H9 (cell line): ENCODE results near the gene MAGI1. TPM values are rescaled to one million over a fixed set of nuclear protein-coding genes. Genes with fewer than 3 reads are reported as not detected.

Source experiments
- DNase-seq: peaks from one replicate; pipeline ENCODE4 v3.0.0-alpha.2; 2017
- H2AFZ ChIP-seq: one replicate; pipeline ENCODE4 v1.6.1; 2013; ENCODE audit warnings: mild to moderate bottlenecking, low read length, control low read depth, moderate library complexity
- H2AK5ac ChIP-seq: 2 replicates; pipeline ENCODE4 v1.6.1; 2013; ENCODE audit warnings: low read length, control low read depth, mixed read lengths; ENCODE audit not compliant: insufficient read length
- H2BK120ac ChIP-seq: one replicate; pipeline ENCODE4 v1.6.1; 2013; ENCODE audit warnings: low read depth, mild to moderate bottlenecking, low read length, control low read depth, inconsistent platforms; ENCODE audit not compliant: poor library complexity, severe bottlenecking
- H2BK12ac ChIP-seq: 2 replicates; pipeline ENCODE4 v1.6.1; 2013; ENCODE audit warnings: low read length, control low read depth, mixed read lengths, low read depth; ENCODE audit not compliant: insufficient read length
- H2BK15ac ChIP-seq: 2 replicates; pipeline ENCODE4 v1.6.1; 2013; ENCODE audit warnings: low read depth, low read length, control low read depth
- H2BK20ac ChIP-seq: one replicate; pipeline ENCODE4 v1.6.1; 2013; ENCODE audit warnings: low read depth, mild to moderate bottlenecking, low read length, control low read depth, inconsistent platforms; ENCODE audit not compliant: poor library complexity, severe bottlenecking
- H2BK5ac ChIP-seq: 2 replicates; pipeline ENCODE4 v1.6.1; 2013; ENCODE audit warnings: low read length, control low read depth, mixed read lengths; ENCODE audit not compliant: insufficient read length
- H3K14ac ChIP-seq: 2 replicates; pipeline ENCODE4 v1.6.1; 2013; ENCODE audit warnings: low read length, control low read depth; ENCODE audit not compliant: insufficient read depth
- H3K18ac ChIP-seq: 2 replicates; pipeline ENCODE4 v1.6.1; 2013; ENCODE audit warnings: low read depth, mild to moderate bottlenecking, mixed read lengths, low read length, control low read depth; ENCODE audit not compliant: insufficient read length
- H3K23ac ChIP-seq: 2 replicates; pipeline ENCODE4 v1.6.1; 2013; ENCODE audit warnings: low read length, control low read depth, mixed read lengths, low read depth; ENCODE audit not compliant: insufficient read length
- H3K23me2 ChIP-seq: 2 replicates; pipeline ENCODE4 v1.6.1; 2013; ENCODE audit warnings: low read depth, mild to moderate bottlenecking, mixed read lengths, low read length, control low read depth; ENCODE audit not compliant: insufficient read length, poor library complexity, severe bottlenecking
- H3K27ac ChIP-seq: 2 replicates; pipeline ENCODE4 v1.5.1; 2013; ENCODE audit warnings: low read length, control low read depth, mixed read lengths, low read depth; ENCODE audit not compliant: insufficient read length
- H3K27me3 ChIP-seq: 2 replicates; pipeline ENCODE4 v1.6.1; 2013; ENCODE audit warnings: low read length, control low read depth, inconsistent platforms; ENCODE audit not compliant: insufficient read depth
- H3K4ac ChIP-seq: 2 replicates; pipeline ENCODE4 v1.6.1; 2013; ENCODE audit warnings: low read depth, mild to moderate bottlenecking, control low read depth, inconsistent platforms, low read length, moderate library complexity
- H3K4me1 ChIP-seq: 2 replicates; pipeline ENCODE4 v1.6.1; 2013; ENCODE audit warnings: low read length, control low read depth, inconsistent platforms; ENCODE audit not compliant: insufficient read depth
- H3K4me2 ChIP-seq: 2 replicates; pipeline ENCODE4 v1.6.1; 2013; ENCODE audit warnings: low read length, control low read depth, mixed read lengths; ENCODE audit not compliant: insufficient read length, insufficient read depth
- H3K56ac ChIP-seq: 2 replicates; pipeline ENCODE4 v1.6.1; 2013; ENCODE audit warnings: low read depth, mild to moderate bottlenecking, mixed read lengths, low read length, control low read depth; ENCODE audit not compliant: insufficient read length
- H3K79me1 ChIP-seq: 2 replicates; pipeline ENCODE4 v1.6.1; 2013; ENCODE audit warnings: low read depth, mild to moderate bottlenecking, moderate library complexity, low read length, control low read depth, inconsistent platforms; ENCODE audit not compliant: insufficient read depth, poor library complexity, severe bottlenecking
- H3K79me2 ChIP-seq: 2 replicates; pipeline ENCODE4 v1.6.1; 2013; ENCODE audit warnings: low read length, control low read depth, inconsistent platforms; ENCODE audit not compliant: insufficient read depth
- H3K9ac ChIP-seq: 2 replicates; pipeline ENCODE4 v1.6.1; 2013; ENCODE audit warnings: low read length, control low read depth, mixed read lengths; ENCODE audit not compliant: insufficient read length; ENCODE audit errors: extremely low read depth
- H3K9me3 ChIP-seq: one replicate; pipeline ENCODE4 v1.6.1; 2013; ENCODE audit warnings: low read depth, low read length, inconsistent platforms; ENCODE audit not compliant: control insufficient read depth
- H3T11ph ChIP-seq: one replicate; pipeline ENCODE4 v1.6.1; 2013; ENCODE audit warnings: mild to moderate bottlenecking, low read length, control low read depth, inconsistent platforms
- H4K20me1 ChIP-seq: one replicate; pipeline ENCODE4 v1.6.1; 2013; ENCODE audit not compliant: control insufficient read depth, insufficient read length, insufficient read depth
- H4K5ac ChIP-seq: 2 replicates; pipeline ENCODE4 v1.6.1; 2013; ENCODE audit warnings: low read depth, mild to moderate bottlenecking, mixed read lengths, low read length, control low read depth; ENCODE audit not compliant: insufficient read length
- H4K8ac ChIP-seq: replicated peaks from 2 replicates; pipeline ENCODE4 v1.6.1; 2013; ENCODE audit warnings: low read length, control low read depth, mixed read lengths, low read depth; ENCODE audit not compliant: insufficient read length
- H4K91ac ChIP-seq: 2 replicates; pipeline ENCODE4 v1.6.1; 2013; ENCODE audit warnings: low read depth, mild to moderate bottlenecking, moderate library complexity, mixed read lengths, low read length, control low read depth; ENCODE audit not compliant: insufficient read length
- H3K27ac Mint-ChIP-seq, 3 experiments: 2 replicates in 2 of 3; 3 replicates in 1 of 3; pipeline ENCODE4 v1.8.0; 2020 to 2021; ENCODE audit warnings: mixed read lengths in 3 of 3, mild to moderate bottlenecking in 1 of 3, moderate library complexity in 1 of 3
- H3K27me3 Mint-ChIP-seq: 2 replicates; pipeline ENCODE4 v1.8.0; 2021; ENCODE audit warnings: low read depth, mild to moderate bottlenecking, moderate library complexity, mixed read lengths
- H3K36me3 Mint-ChIP-seq, 3 experiments: 2 replicates in 2 of 3; 3 replicates in 1 of 3; pipeline ENCODE4 v1.8.0; 2020 to 2021; ENCODE audit warnings: low read depth in 3 of 3, mixed read lengths in 3 of 3; ENCODE audit not compliant: insufficient read depth in 1 of 3
- H3K4me1 Mint-ChIP-seq, 2 experiments: 2 replicates each; pipeline ENCODE4 v1.8.0; 2020; ENCODE audit warnings: mixed read lengths in 2 of 2
- H3K4me3 Mint-ChIP-seq, 2 experiments: 2 replicates in 1 of 2; 3 replicates in 1 of 2; pipeline ENCODE4 v1.8.0; 2020 to 2021; ENCODE audit warnings: mild to moderate bottlenecking in 2 of 2, mixed read lengths in 2 of 2, moderate library complexity in 1 of 2
- H3K9me3 Mint-ChIP-seq, 2 experiments: 2 replicates in 1 of 2; 3 replicates in 1 of 2; pipeline ENCODE4 v1.8.0; 2020; ENCODE audit warnings: mild to moderate bottlenecking in 2 of 2, mixed read lengths in 2 of 2, moderate library complexity in 1 of 2
- WGBS: extraction: QIAGEN DNeasy Blood & Tissue Kit; methylation state at CpG from one replicate; pipeline ENCODE4 v1.1.7; 2013; ENCODE audit warnings: missing lambda C conversion rate, low lambda C conversion rate, mixed read lengths; ENCODE audit not compliant: insufficient read length; ENCODE audit errors: extremely low coverage; 5-methylcytosine and 5-hydroxymethylcytosine counted together
- total RNA-seq: library from RNA; stranded (reverse); gene quantifications from 2 replicates; pipeline ENCODE4 v1.2.1, GENCODE V29; 2021
- TF ChIP-seq, protein P1 (sequence below): fragments of 200-600 bp; sonication (generic); conservative IDR thresholded peaks from 3 replicates; pipeline ENCODE4 v1.8.0; 2021; ENCODE audit warnings: antibody characterized with exemption, mild to moderate bottlenecking

MAGI1 gene
- total RNA-seq, 1 experiment from 2014 or later, result 65.7 TPM

DNA sequence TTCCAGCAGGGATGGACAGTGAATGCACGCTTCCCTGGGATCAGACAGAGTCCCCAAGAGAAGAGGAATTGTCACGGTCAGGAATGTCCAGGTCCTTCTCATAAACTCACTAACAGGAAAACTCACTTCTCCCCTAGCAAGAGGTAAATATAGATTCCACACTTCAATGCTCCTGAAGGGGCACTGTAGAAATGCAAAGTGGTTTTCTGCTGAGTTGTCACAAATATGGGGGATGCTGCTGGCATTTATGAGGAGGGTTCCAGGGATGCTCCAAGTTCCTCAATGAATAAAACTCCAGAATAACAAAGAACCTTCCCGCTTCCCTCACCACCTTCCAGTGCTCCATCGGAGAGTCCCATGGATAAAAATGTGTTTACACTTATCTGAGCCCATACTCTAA, 423.4 kb downstream of the MAGI1 start:
- no peak overlapping the region for H2AK5ac ChIP-seq
- no peak overlapping the region; a peak in 1 of 7 replicates for H3K27ac Mint-ChIP-seq
- no peak overlapping the region for H3K23ac ChIP-seq
- H3K4me1 Mint-ChIP-seq, result peaks cover 19 to 25% of the 10 kb centered on the region in 2 experiments
- H3K14ac ChIP-seq, result no peak overlapping the region
- H2BK20ac ChIP-seq, result no peak overlapping the region
- H3K79me1 ChIP-seq, result no peaks in the 10 kb centered on the region
- H3K4me3 Mint-ChIP-seq, result no peak overlapping the region
- no peaks in the 10 kb centered on the region for H3K27me3 Mint-ChIP-seq
- TF ChIP-seq, protein P1, sequence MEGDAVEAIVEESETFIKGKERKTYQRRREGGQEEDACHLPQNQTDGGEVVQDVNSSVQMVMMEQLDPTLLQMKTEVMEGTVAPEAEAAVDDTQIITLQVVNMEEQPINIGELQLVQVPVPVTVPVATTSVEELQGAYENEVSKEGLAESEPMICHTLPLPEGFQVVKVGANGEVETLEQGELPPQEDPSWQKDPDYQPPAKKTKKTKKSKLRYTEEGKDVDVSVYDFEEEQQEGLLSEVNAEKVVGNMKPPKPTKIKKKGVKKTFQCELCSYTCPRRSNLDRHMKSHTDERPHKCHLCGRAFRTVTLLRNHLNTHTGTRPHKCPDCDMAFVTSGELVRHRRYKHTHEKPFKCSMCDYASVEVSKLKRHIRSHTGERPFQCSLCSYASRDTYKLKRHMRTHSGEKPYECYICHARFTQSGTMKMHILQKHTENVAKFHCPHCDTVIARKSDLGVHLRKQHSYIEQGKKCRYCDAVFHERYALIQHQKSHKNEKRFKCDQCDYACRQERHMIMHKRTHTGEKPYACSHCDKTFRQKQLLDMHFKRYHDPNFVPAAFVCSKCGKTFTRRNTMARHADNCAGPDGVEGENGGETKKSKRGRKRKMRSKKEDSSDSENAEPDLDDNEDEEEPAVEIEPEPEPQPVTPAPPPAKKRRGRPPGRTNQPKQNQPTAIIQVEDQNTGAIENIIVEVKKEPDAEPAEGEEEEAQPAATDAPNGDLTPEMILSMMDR, result no peak
- H3K9me3 Mint-ChIP-seq, result no peaks in the 10 kb centered on the region
- no peak overlapping the region for H3K27ac ChIP-seq
- no peaks in the 10 kb centered on the region for H3K36me3 Mint-ChIP-seq
- H4K5ac ChIP-seq, result no peak overlapping the region
- no peaks in the 10 kb centered on the region for H3K27me3 ChIP-seq
- no peak overlapping the region for H2BK120ac ChIP-seq
- no peak overlapping the region for H3T11ph ChIP-seq
- peaks cover 7% of the 10 kb centered on the region; the same call in 1 of the 2 replicates for H3K4me1 ChIP-seq
- H4K91ac ChIP-seq, result no peak overlapping the region
- no peak overlapping the region for H2BK12ac ChIP-seq
- H2BK15ac ChIP-seq, result no peak overlapping the region
- no peak overlapping the region for H2AFZ ChIP-seq
- WGBS, result no CpG with 5 or more reads among the region's 4 CpGs
- H3K9ac ChIP-seq, result no peak overlapping the region
- no peaks in the 10 kb centered on the region for H3K23me2 ChIP-seq
- no peaks in the 10 kb centered on the region for H4K20me1 ChIP-seq
- no peak overlapping the region for H3K18ac ChIP-seq
- no peaks in the 10 kb centered on the region for H3K79me2 ChIP-seq
- no peak for DNase-seq
- no peak overlapping the region for H3K4ac ChIP-seq
- H4K8ac ChIP-seq, result no peak overlapping the region
- no peak overlapping the region for H2BK5ac ChIP-seq
- no peak overlapping the region for H3K4me2 ChIP-seq
- no peak overlapping the region for H3K56ac ChIP-seq
- H3K9me3 ChIP-seq, result no peaks in the 10 kb centered on the region
